Neural crest cell (in vitro differentiated cells): Measurements from ENCODE around the gene DPEP1. TPM values are rescaled to one million over a fixed set of nuclear protein-coding genes. Genes with fewer than 3 reads are reported as not detected.
A peak's percentile ranks its signal among the peaks of the same experiment; 100 is the strongest.

Experiments used
- DNase-seq: peaks from one replicate; pipeline ENCODE4 v3.0.0; 2021; ENCODE audit warnings: low read depth, mixed read lengths, low spot score
- H3K27ac Mint-ChIP-seq: one replicate; pipeline ENCODE4 v1.8.0; 2021; ENCODE audit warnings: mild to moderate bottlenecking, mixed read lengths; ENCODE audit not compliant: unreplicated experiment
- H3K27me3 Mint-ChIP-seq: 2 replicates; pipeline ENCODE4 v1.8.0; 2021; ENCODE audit warnings: low read depth, mild to moderate bottlenecking, mixed read lengths
- H3K36me3 Mint-ChIP-seq: 2 replicates; pipeline ENCODE4 v1.8.0; 2021; ENCODE audit warnings: low read depth, mild to moderate bottlenecking, mixed read lengths
- H3K4me1 Mint-ChIP-seq: 2 replicates; pipeline ENCODE4 v1.8.0; 2021; ENCODE audit warnings: mixed read lengths
- H3K4me3 Mint-ChIP-seq: one replicate; pipeline ENCODE4 v1.8.0; 2021; ENCODE audit warnings: mild to moderate bottlenecking, mixed read lengths
- H3K9me3 Mint-ChIP-seq: 2 replicates; pipeline ENCODE4 v1.8.0; 2021; ENCODE audit warnings: mixed read lengths
- CTCF ChIP-seq: fragments of 200-600 bp; sonication (generic); conservative IDR thresholded peaks from 2 replicates; pipeline ENCODE4 v1.5.0; 2021; ENCODE audit warnings: antibody characterized with exemption, mild to moderate bottlenecking
- total RNA-seq: library from RNA; stranded (reverse); gene quantifications from 2 replicates; pipeline ENCODE4 v1.2.1, GENCODE V29; 2021

Gene DPEP1
- total RNA-seq, 1 donor from 2014 or later, result 0.21 TPM

- Mint-ChIP-seq H3K4me3 (peak overlapping the region; percentile 83), H3K27ac (no peak overlapping the region), H3K4me1 (peaks cover 11% of the 10 kb centered on the region), H3K36me3 (peaks cover 47% of the 10 kb centered on the region), H3K27me3 (peaks cover 3% of the 10 kb centered on the region), H3K9me3 (peaks cover 13% of the 10 kb centered on the region)
- TF ChIP-seq CTCF, result no peak
- DNase-seq, result no peak
These were observed 72.5 kb downstream of the DPEP1 start for GRCh38 chr16:89685916-89686315.

GRCh38 chr16:89686520-89687091, 73.2 kb downstream of the DPEP1 start, which contains the start of gene CDK10:
Gene CDK10, plus strand, starts transcription at chr16:89686689. Its CDS starts 22 bp downstream, at chr16:89686711.
- H3K36me3 Mint-ChIP-seq, result peaks cover 42% of the 10 kb centered on the region
- H3K27ac Mint-ChIP-seq, result peak within 1 kb of the TSS; percentile 93
- DNase-seq, result peak; percentile 96
- H3K9me3 Mint-ChIP-seq, result peaks cover 13% of the 10 kb centered on the region
- TF ChIP-seq CTCF, result no peak
- H3K4me1 Mint-ChIP-seq, result peaks cover 11% of the 10 kb centered on the region
- peaks cover 3% of the 10 kb centered on the region for H3K27me3 Mint-ChIP-seq
- H3K4me3 Mint-ChIP-seq, result peak within 1 kb of the TSS; percentile 96

GRCh38 chr16:89687092-89687940, 73.9 kb downstream of the DPEP1 start:
- Mint-ChIP-seq H3K27ac (peak overlapping the region; percentile 85), H3K27me3 (peaks cover 3% of the 10 kb centered on the region), H3K4me1 (peaks cover 11% of the 10 kb centered on the region), H3K4me3 (peak overlapping the region; percentile 93), H3K9me3 (peaks cover 8% of the 10 kb centered on the region), H3K36me3 (peaks cover 36% of the 10 kb centered on the region)
- TF ChIP-seq CTCF, result no peak
- no peak for DNase-seq

Other genes with a start within 250 kb of the DPEP1 start
- gene ANKRD11, start 123.1 kb upstream of the DPEP1 start, total RNA-seq, result 144 and 164 TPM in 2 replicates
- gene SPG7, start 105.2 kb upstream of the DPEP1 start, total RNA-seq, result 134 and 137 TPM in 2 replicates
- 2,012 and 2,013 TPM in 2 replicates for gene RPL13, start 53.0 kb upstream of the DPEP1 start, total RNA-seq
- gene CPNE7, start 37.9 kb upstream of the DPEP1 start, total RNA-seq, result 2.7 and 3.1 TPM in 2 replicates
- 93.9 and 102 TPM in 2 replicates for gene CHMP1A, start 44.1 kb downstream of the DPEP1 start, total RNA-seq
- gene SPATA33, start 44.2 kb downstream of the DPEP1 start, total RNA-seq, result 41.7 and 42.6 TPM in 2 replicates
- gene CDK10, start 73.0 kb downstream of the DPEP1 start, total RNA-seq, result 127 and 131 TPM in 2 replicates
- 8.6 and 10.6 TPM in 2 replicates for gene SPATA2L, start 88.1 kb downstream of the DPEP1 start, total RNA-seq
- 18.0 and 20.2 TPM in 2 replicates for gene VPS9D1, start 107.3 kb downstream of the DPEP1 start, total RNA-seq
- gene ZNF276, start 107.9 kb downstream of the DPEP1 start, total RNA-seq, result 31.6 and 32.9 TPM in 2 replicates
- 118 and 129 TPM in 2 replicates for gene FANCA, start 203.0 kb downstream of the DPEP1 start, total RNA-seq
- 18.0 and 19.3 TPM in 2 replicates for gene SPIRE2, start 214.8 kb downstream of the DPEP1 start, total RNA-seq